HUES48 (cell line): ENCODE results near the gene TMEM222.
"Not testable (repeated sequence)": the region's sequence is repeated elsewhere in the genome, so short reads cannot be mapped to it uniquely, and the experiment has no call there.

Source experiments
- H3K27ac ChIP-seq: one replicate; pipeline ENCODE4 v1.7.0; 2013; ENCODE audit warnings: low read depth, low read length, inconsistent platforms
- H3K27me3 ChIP-seq: 2 replicates; pipeline ENCODE4 v1.6.1; 2013; ENCODE audit warnings: mild to moderate bottlenecking, low read length; ENCODE audit not compliant: control insufficient read depth, insufficient read depth
- H3K36me3 ChIP-seq: 2 replicates; pipeline ENCODE4 v1.6.1; 2013; ENCODE audit warnings: low read length; ENCODE audit not compliant: control insufficient read depth, insufficient read depth
- H3K4me1 ChIP-seq: 2 replicates; pipeline ENCODE4 v1.6.1; 2013; ENCODE audit warnings: mild to moderate bottlenecking, low read length; ENCODE audit not compliant: control insufficient read depth, insufficient read depth
- H3K4me3 ChIP-seq: 2 replicates; pipeline ENCODE4 v1.5.1; 2013; ENCODE audit warnings: mild to moderate bottlenecking, low read depth, low read length
- H3K9ac ChIP-seq: 2 replicates; pipeline ENCODE4 v1.6.1; 2013; ENCODE audit warnings: mild to moderate bottlenecking, low read depth, low read length, moderate library complexity
- H3K9me3 ChIP-seq: 2 replicates; pipeline ENCODE4 v1.6.1; 2013; ENCODE audit warnings: low read length; ENCODE audit not compliant: control insufficient read depth, insufficient read depth

The TMEM222 gene, protein sequence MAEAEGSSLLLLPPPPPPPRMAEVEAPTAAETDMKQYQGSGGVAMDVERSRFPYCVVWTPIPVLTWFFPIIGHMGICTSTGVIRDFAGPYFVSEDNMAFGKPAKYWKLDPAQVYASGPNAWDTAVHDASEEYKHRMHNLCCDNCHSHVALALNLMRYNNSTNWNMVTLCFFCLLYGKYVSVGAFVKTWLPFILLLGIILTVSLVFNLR

DNA sequence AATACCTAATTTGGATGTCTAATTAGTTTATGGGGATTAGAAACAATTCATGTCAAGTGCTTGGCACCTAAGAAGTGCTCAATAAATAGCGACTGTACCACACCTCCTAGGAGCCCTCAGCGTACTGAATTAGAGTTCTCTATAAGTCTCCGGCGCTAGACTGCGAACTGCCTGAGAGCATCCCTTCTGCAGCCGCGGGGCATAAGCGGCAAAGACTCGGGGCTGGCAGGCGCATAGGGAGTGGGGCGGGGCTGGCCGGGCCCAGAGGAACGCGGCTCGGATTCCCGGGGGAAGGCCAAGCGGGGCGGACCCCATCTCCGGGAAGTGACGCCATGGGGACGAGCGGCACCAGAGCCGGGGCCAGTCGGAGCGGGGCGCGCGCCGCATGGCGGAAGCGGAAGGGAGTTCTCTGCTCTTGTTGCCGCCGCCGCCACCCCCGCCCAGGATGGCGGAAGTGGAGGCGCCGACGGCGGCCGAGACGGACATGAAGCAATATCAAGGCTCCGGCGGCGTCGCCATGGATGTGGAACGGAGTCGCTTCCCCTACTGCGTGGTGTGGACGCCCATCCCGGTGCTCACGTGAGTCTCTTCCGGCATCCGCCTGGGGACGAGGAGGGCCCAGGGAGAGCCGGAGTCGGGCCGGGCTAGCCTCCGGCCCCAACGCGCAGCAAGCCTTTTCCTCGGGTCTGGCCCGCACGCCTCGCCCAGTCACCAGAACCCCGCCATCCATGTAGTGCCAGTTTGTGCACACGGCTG lies at the start of gene TMEM222:
TMEM222 (plus strand) TSS at position 351 of the 756 bp plus-strand sequence; CDS start at position 386, 35 bp downstream.
- Histone ChIP-seq H3K9ac (peak within 1 kb of the TSS; percentile 94), H3K27me3 (no peaks in the 10 kb centered on the region), H3K36me3 (peaks cover 27% of the 10 kb centered on the region), H3K27ac (peak within 1 kb of the TSS; percentile 93), H3K4me3 (peak within 1 kb of the TSS; percentile 96), H3K4me1 (0 out of 2 replicates have a peak, but pooled peaks cover 4% of the 10 kb centered on the region), H3K9me3 (no peaks in the 10 kb centered on the region)

DNA sequence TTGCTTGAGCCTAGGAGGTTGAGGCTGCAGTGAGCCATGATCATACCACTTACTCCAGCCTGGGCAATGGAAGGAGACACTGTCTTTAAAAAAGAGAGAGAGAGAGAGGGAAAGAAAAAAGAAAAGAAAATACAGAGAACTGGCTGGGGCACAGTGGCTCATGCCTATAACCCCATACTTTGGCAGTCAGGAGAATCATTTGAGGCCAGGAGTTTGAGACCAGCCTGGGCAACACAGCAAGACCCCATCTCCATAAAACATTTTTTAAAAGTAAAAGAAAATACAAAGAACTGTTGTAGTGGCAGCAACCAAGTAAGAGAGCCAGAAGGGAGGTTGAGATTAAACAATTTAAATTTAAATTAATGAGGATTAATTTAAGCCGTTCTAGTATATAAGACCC lies 47.8 kb upstream of the TMEM222 start:
- Histone ChIP-seq H3K4me3 (no peak overlapping the region), H3K9me3 (no peaks in the 10 kb centered on the region)

DNA sequence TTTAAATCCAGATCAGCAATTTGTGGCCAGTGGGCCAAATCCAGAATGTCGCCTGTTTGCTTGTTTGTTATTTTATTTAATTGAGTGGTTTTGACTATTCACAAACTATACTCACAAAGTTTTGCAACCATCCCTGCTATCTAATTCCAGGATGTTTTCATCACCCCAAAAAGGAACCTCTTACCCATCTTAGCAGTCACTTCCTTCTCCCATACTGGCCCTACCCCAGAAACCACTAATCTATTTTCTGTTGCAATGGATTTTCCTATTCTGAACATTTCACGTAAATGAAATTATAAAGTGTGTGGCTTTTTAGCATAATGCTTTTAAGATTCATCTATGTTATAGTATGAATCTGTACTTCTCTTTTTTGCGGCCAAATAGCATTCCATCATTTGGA lies 46.3 kb upstream of the TMEM222 start:
- no peaks in the 10 kb centered on the region for H3K9me3 ChIP-seq
- no peaks in the 10 kb centered on the region for H3K4me1 ChIP-seq
- no peaks in the 10 kb centered on the region for H3K27me3 ChIP-seq
- H3K36me3 ChIP-seq: no peaks in the 10 kb centered on the region
- no peak overlapping the region for H3K27ac ChIP-seq
- no peak overlapping the region for H3K4me3 ChIP-seq
- no peak overlapping the region for H3K9ac ChIP-seq

More for the DNA sequence above, 47.8 kb upstream of the TMEM222 start:
- Histone ChIP-seq H3K9ac (no peak overlapping the region), H3K4me1 (no peaks in the 10 kb centered on the region), H3K27ac (no peak overlapping the region), H3K36me3 (no peaks in the 10 kb centered on the region), H3K27me3 (no peaks in the 10 kb centered on the region)

DNA sequence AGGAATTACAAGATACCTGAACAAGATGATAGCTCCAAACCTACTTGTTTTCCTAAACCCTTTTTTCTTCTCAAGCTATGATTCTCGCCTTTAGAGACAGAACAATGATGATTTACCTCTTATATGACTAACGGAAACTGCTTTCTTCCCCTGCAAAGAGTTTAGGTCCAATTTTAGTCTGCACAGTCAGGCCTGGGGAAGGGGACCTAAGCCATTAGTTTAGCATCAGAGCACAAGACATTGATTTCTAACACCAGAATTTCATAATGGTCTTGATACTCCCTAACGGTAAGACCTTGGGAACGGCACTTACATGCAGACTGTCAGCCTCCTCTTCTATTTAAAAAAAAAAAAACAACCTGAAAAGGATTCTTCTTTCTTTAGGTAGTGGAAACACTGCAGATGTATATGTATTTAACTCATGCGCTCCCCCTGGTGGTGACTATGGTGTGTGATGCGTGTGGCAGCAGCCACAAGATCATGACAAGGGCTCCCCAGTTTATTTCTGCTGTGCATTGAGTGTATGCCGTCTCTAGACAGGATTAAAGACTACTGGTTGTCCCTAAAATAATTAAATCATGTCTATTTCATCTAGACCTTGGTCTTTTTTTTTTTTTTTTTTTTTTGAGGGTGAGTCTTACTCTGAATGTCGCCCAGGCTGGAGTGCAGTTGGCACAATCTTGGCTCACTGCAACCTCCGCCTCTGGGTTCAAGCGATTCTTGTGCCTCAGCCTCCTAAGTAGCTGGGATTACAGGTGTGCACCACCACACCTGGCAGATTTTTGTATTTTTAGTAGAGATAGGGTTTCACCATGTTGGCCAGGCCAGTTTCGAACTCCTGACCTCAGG lies 37.3 kb upstream of the TMEM222 start:
- Histone ChIP-seq H3K4me1 (peaks cover 2% of the 10 kb centered on the region; the same call in 1 of the 2 replicates), H3K27me3 (no peaks in the 10 kb centered on the region), H3K27ac (no peak overlapping the region), H3K36me3 (peaks cover 9% of the 10 kb centered on the region), H3K9ac (no peak overlapping the region), H3K4me3 (no peak overlapping the region), H3K9me3 (no peaks in the 10 kb centered on the region)

DNA sequence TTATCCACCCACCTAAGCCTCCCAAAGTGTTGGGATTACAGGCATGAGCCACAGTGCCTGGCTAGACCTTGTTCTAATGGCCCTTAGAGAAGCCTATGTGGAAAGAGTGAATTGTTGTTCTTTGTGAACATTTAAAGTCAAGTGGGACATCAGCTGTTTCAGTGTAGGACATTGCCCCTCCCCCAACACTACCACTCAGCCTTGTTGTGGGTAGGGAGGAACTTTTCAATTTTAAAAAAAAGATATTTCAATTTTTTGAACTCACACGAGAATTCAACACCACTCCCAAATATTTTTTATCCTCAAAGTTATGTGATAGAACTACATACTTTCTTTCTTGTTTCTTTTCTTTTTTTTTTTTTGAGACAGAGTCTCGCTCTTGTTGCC lies 36.7 kb upstream of the TMEM222 start:
- Histone ChIP-seq H3K9me3 (no peaks in the 10 kb centered on the region), H3K27me3 (no peaks in the 10 kb centered on the region), H3K4me3 (no peak overlapping the region), H3K27ac (no peak overlapping the region), H3K36me3 (peaks cover 9% of the 10 kb centered on the region), H3K9ac (no peak overlapping the region), H3K4me1 (peaks cover 2% of the 10 kb centered on the region; the same call in 1 of the 2 replicates)

DNA sequence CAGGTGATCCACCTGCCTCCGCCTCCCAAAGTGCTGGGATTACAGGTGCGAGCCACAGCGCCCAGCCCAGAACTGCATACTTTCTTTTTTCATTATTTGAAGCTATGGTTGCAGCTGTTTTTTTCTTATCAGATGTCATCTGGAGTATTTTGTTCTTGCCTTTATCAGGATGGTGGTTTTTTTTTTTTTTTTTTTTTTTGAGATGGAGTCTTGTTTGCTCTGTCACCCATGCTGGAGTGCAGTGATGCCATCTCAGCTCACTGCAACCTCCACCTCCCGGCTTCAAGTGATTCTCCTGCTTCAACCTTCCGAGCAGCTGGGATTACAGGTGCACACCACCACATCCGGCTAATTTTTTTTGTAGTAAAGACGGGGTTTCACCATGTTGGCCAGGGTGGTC lies 36.1 kb upstream of the TMEM222 start:
- not testable (repeated sequence) for H3K4me1 ChIP-seq, H3K9me3 ChIP-seq, H3K4me3 ChIP-seq, H3K36me3 ChIP-seq, H3K27ac ChIP-seq, H3K9ac ChIP-seq, H3K27me3 ChIP-seq

DNA sequence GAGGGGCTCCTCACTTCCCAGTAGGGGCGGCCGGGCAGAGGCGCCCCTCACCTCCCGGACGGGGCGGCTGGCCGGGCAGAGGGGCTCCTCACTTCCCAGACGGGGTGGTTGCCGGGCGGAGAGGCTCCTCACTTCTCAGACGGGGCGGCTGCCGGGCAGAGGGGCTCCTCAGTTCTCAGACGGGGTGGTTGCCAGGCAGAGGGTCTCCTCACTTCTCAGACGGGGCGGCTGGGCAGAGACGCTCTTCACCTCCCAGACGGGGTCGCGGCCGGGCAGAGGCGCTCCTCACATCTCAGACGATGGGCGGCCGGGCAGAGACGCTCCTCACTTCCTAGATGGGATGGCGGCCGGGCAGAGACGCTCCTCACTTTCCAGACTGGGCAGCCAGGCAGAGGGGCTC lies 32.8 kb upstream of the TMEM222 start:
- H3K4me1 ChIP-seq, H3K9ac ChIP-seq, H3K27me3 ChIP-seq, H3K36me3 ChIP-seq, H3K4me3 ChIP-seq, H3K27ac ChIP-seq, H3K9me3 ChIP-seq: not testable (repeated sequence)

DNA sequence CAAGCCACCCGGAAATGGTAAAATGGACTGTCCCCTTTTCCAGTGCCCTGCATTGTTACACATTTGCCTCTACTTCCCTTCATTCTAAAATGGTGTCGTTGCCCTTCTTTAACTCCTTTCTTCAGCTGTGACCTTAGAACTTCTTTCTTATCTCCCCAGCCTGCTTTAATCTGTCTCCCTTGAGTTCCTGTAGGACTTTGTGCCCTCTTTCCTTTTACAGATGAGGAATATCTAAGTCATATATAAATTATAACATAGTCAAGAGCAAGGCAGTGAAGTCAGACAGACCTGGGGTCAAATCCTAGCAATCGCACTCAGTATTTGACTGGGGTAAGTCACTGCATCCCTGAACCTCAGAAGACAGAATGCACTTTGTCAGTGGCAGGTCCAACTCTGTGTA lies 31.4 kb upstream of the TMEM222 start:
- H3K9ac ChIP-seq: no peak overlapping the region
- no peaks in the 10 kb centered on the region for H3K4me1 ChIP-seq
- no peaks in the 10 kb centered on the region for H3K27me3 ChIP-seq
- no peaks in the 10 kb centered on the region for H3K9me3 ChIP-seq
- peaks cover 14% of the 10 kb centered on the region; the same call in 1 of the 2 replicates for H3K36me3 ChIP-seq
- H3K4me3 ChIP-seq: no peak overlapping the region
- no peak overlapping the region for H3K27ac ChIP-seq

DNA sequence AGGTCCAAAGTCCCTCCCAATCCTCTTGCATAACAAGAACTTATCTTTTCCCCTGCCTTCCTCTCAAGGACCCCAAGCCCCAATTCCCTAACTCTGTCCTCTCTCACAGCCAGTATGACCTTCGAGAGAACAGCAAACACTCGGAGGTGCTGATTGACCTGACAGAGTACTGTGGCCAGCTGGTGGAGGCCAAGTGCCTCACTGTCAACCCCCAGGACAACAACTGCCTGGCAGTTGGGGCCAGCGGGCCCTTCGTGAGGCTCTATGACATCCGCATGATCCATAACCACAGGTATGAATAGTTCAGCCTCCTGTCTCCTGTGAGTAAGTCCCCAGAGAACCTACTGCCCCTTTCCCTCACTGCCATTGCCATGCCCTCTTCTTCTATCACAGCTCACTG lies 29.9 kb upstream of the TMEM222 start:
- Histone ChIP-seq H3K9me3 (no peaks in the 10 kb centered on the region), H3K27ac (no peak overlapping the region), H3K9ac (no peak overlapping the region), H3K4me1 (no peaks in the 10 kb centered on the region), H3K27me3 (no peaks in the 10 kb centered on the region), H3K36me3 (peaks cover 16% of the 10 kb centered on the region; the same call in 1 of the 2 replicates), H3K4me3 (no peak overlapping the region)

DNA sequence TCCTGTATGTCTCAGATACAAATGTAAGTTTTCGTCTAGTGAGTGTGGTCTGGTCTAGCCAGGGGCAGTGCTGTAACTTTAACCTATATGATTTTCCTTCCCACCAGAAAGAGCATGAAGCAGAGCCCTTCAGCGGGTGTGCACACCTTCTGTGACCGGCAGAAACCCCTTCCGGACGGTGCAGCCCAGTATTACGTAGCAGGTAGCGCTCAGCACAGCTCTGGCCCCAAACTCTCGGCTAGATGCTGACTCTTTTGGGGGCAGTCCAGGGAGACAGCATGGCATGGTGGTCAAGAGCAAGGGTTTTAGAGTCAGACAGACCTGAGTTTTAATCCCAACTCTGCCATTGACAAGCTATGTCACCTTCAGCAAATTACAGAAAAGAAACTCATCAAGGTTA lies 28.0 kb upstream of the TMEM222 start:
- H3K27me3 ChIP-seq: no peaks in the 10 kb centered on the region

More for the DNA sequence above, 28.0 kb upstream of the TMEM222 start:
- Histone ChIP-seq H3K27ac (no peak overlapping the region), H3K36me3 (peaks cover 17% of the 10 kb centered on the region), H3K4me1 (peaks cover 3% of the 10 kb centered on the region), H3K9ac (no peak overlapping the region), H3K9me3 (no peaks in the 10 kb centered on the region), H3K4me3 (no peak overlapping the region)
